SK-MEL-5 (cell line): Measurements from ENCODE around the gene SLIT3. TPM values are rescaled to one million over a fixed set of nuclear protein-coding genes. Genes with fewer than 3 reads are reported as not detected.

Source experiments
- DNase-seq: peaks from one replicate; pipeline ENCODE4 v3.0.0-alpha.2; 2016; ENCODE audit warnings: low read depth, low spot score
- in situ Hi-C: cut with HindIII; loops from 2 replicates; pipeline ENCODE4 v1.10.0; 2016; ENCODE audit warnings: low sequenced_read_pairs, high pct_unique_total_duplicates, low pct_unique_long_range_greater_than_20kb
- total RNA-seq: library from RNA; depleted of rRNA; stranded (reverse); fragments of >200 nt; shearing (Covaris generic); gene quantifications from 2 replicates; pipeline ENCODE4 v1.2.3, GENCODE V29; 2014

SLIT3 gene
- total RNA-seq, 1 experiment from 2014 or later, result 0.63 TPM

GRCh38 chr5:168778536-168778935 lies 522.4 kb downstream of the SLIT3 start:
- in situ Hi-C loops, result no loop called here
- DNase-seq, result no peak

GRCh38 chr5:168777651-168778050 lies 523.3 kb downstream of the SLIT3 start:
- in situ Hi-C loops, result no loop called here
- DNase-seq, result no peak

GRCh38 chr5:168776070-168776469 lies 524.9 kb downstream of the SLIT3 start:
- in situ Hi-C loops, result no loop called here
- DNase-seq, result no peak

- in situ Hi-C loops, result no loop called here
- no peak for DNase-seq
These were observed 527.7 kb downstream of the SLIT3 start for GRCh38 chr5:168773226-168773625.

GRCh38 chr5:168772316-168772961 lies 528.5 kb downstream of the SLIT3 start:
- in situ Hi-C loops, result no loop called here
- no peak for DNase-seq

GRCh38 chr5:168771678-168772077 lies 529.3 kb downstream of the SLIT3 start:
- in situ Hi-C loops, result no loop called here

GRCh38 chr5:168770996-168771395 lies 529.9 kb downstream of the SLIT3 start:
- in situ Hi-C loops, result no loop called here
- DNase-seq, result no peak

More at GRCh38 chr5:168771678-168772077, 529.3 kb downstream of the SLIT3 start:
- DNase-seq, result no peak

- DNase-seq, result no peak
- in situ Hi-C loops, result no loop called here
These were observed 530.9 kb downstream of the SLIT3 start for GRCh38 chr5:168770036-168770498.

GRCh38 chr5:168768172-168768571 lies 532.8 kb downstream of the SLIT3 start:
- DNase-seq, result no peak
- in situ Hi-C loops, result no loop called here

GRCh38 chr5:168766426-168766700 lies 534.6 kb downstream of the SLIT3 start:
- in situ Hi-C loops, result no loop called here
- no peak for DNase-seq

GRCh38 chr5:168765551-168766425 lies 535.2 kb downstream of the SLIT3 start:
- no peak for DNase-seq
- in situ Hi-C loops, result no loop called here

GRCh38 chr5:168765086-168765550 lies 535.8 kb downstream of the SLIT3 start:
- in situ Hi-C loops, result no loop called here
- no peak for DNase-seq

- in situ Hi-C loops, result no loop called here
These were observed 544.2 kb downstream of the SLIT3 start for GRCh38 chr5:168756453-168757391.

GRCh38 chr5:168755548-168756093 lies 545.3 kb downstream of the SLIT3 start:
- in situ Hi-C loops, result no loop called here
- DNase-seq, result no peak

More at GRCh38 chr5:168756453-168757391, 544.2 kb downstream of the SLIT3 start:
- DNase-seq, result no peak

GRCh38 chr5:168753691-168754254 lies 547.2 kb downstream of the SLIT3 start:
- no peak for DNase-seq
- in situ Hi-C loops, result no loop called here

GRCh38 chr5:168752416-168753190 lies 548.3 kb downstream of the SLIT3 start:
- in situ Hi-C loops, result no loop called here
- no peak for DNase-seq

GRCh38 chr5:168752012-168752411 lies 548.9 kb downstream of the SLIT3 start:
- DNase-seq, result no peak
- in situ Hi-C loops, result no loop called here
